SK-N-SH (cell line): ENCODE results near the gene SFXN5. TPM values are rescaled to one million over a fixed set of nuclear protein-coding genes. Genes with fewer than 3 reads are reported as not detected.
A peak's percentile ranks its signal among the peaks of the same experiment; 100 is the strongest.

Source experiments
- CTCF ChIA-PET: fragments of 300-600, 350-600 bp; formaldehyde crosslinking; extraction: SDS; loops from one replicate; lab custom pipeline; 2021; lab: Yijun Ruan, JAX
- POLR2A ChIA-PET: fragments of 350-600 bp; sonication (Branson Sonifier 250); formaldehyde crosslinking; extraction: SDS; loops from one replicate; lab custom pipeline; 2020; ENCODE audit warnings: antibody characterized with exemption, inconsistent platforms; lab: Yijun Ruan, JAX
- DNase-seq: peaks from one replicate; pipeline ENCODE4 v3.0.0; 2012
- H2AFZ ChIP-seq: fragments of 200-600 bp; sonication (generic); 2 replicates; pipeline ENCODE4 v1.8.1; 2016; ENCODE audit warnings: antibody characterized with exemption, mild to moderate bottlenecking, low read depth
- H3F3A ChIP-seq: fragments of 200-600 bp; sonication (generic); replicated peaks from 2 replicates; pipeline ENCODE3; 2016; ENCODE audit warnings: antibody characterized with exemption, mild to moderate bottlenecking; ENCODE audit not compliant: insufficient read depth
- H3K27ac ChIP-seq, 2 experiments: fragments of 200-500 bp in 1 of 2; fragments of 200-600 bp in 1 of 2; sonication (Bioruptor generic) in 1 of 2; sonication (generic), shearing (Covaris generic) in 1 of 2; 2 replicates each; pipeline versions ENCODE4 v1.5.1 to v1.6.1; 2014 to 2016; ENCODE audit warnings: low read depth in 2 of 2, inconsistent platforms in 1 of 2, low read length in 1 of 2, mild to moderate bottlenecking in 1 of 2, mixed read lengths in 1 of 2
- H3K27me3 ChIP-seq: fragments of 200-600 bp; sonication (generic), shearing (Covaris generic); 2 replicates; pipeline ENCODE4 v1.6.1; 2016; ENCODE audit warnings: mixed run types; ENCODE audit not compliant: insufficient read depth
- H3K36me3 ChIP-seq, 2 experiments: fragments of 200-500 bp in 1 of 2; fragments of 200-600 bp in 1 of 2; sonication (Bioruptor generic) in 1 of 2; sonication (generic) in 1 of 2; replicated peaks in 1 of 2; 2 replicates each; pipeline versions ENCODE3 to v1.5.1; 2014 to 2016; ENCODE audit warnings: low read length in 1 of 2, mild to moderate bottlenecking in 1 of 2; ENCODE audit not compliant: insufficient read depth in 2 of 2, control insufficient read depth in 1 of 2
- H3K4me1 ChIP-seq, 2 experiments: fragments of 200-500 bp in 1 of 2; fragments of 200-600 bp in 1 of 2; sonication (Bioruptor generic) in 1 of 2; sonication (generic), shearing (Covaris generic) in 1 of 2; 2 replicates each; pipeline versions ENCODE4 v1.5.1 to v1.6.1; 2014 to 2016; ENCODE audit warnings: low read depth in 1 of 2, low read length in 1 of 2, mixed run types in 1 of 2; ENCODE audit not compliant: insufficient read depth in 2 of 2, control insufficient read depth in 1 of 2
- H3K4me2 ChIP-seq: fragments of 200-600 bp; sonication (generic), shearing (Covaris generic); 2 replicates; pipeline ENCODE4 v1.6.1; 2017; ENCODE audit warnings: mixed run types
- H3K4me3 ChIP-seq, 2 experiments: fragments of 200-500 bp in 1 of 2; fragments of 200-600 bp in 1 of 2; sonication (Bioruptor generic) in 1 of 2; sonication (generic), shearing (Covaris generic) in 1 of 2; 2 replicates each; pipeline versions ENCODE4 v1.5.1 to v1.8.1; 2014 to 2016; ENCODE audit warnings: low read depth in 2 of 2, inconsistent platforms in 1 of 2, low read length in 1 of 2, mild to moderate bottlenecking in 1 of 2, mixed read lengths in 1 of 2, moderate library complexity in 1 of 2
- H3K79me2 ChIP-seq: fragments of 200-600 bp; sonication (generic); 2 replicates; pipeline ENCODE4 v1.8.1; 2017; ENCODE audit warnings: mild to moderate bottlenecking; ENCODE audit not compliant: insufficient read depth
- H3K9ac ChIP-seq: fragments of 200-600 bp; sonication (generic); 2 replicates; pipeline ENCODE4 v1.6.1; 2017; ENCODE audit warnings: mixed run types
- H3K9me2 ChIP-seq: fragments of 200-600 bp; sonication (generic); 2 replicates; pipeline ENCODE4 v1.6.1; 2017; ENCODE audit warnings: mixed run types
- H3K9me3 ChIP-seq: fragments of 200-600 bp; sonication (generic); 2 replicates; pipeline ENCODE4 v1.6.1; 2017; ENCODE audit warnings: mixed run types, mild to moderate bottlenecking, moderate library complexity
- H4K20me1 ChIP-seq: fragments of 200-600 bp; sonication (generic); 2 replicates; pipeline ENCODE4 v1.6.1; 2017; ENCODE audit warnings: mild to moderate bottlenecking, mixed run types; ENCODE audit not compliant: insufficient read depth
- ELF1 ChIP-seq: IDR thresholded peaks from 2 replicates; pipeline ENCODE4 v1.4.0; 2012
- GABPA ChIP-seq: IDR thresholded peaks from 2 replicates; pipeline ENCODE4 v1.4.0; 2012; ENCODE audit warnings: low read depth, mild to moderate bottlenecking
- MXI1 ChIP-seq: IDR thresholded peaks from 2 replicates; pipeline ENCODE4 v1.6.1; 2012; ENCODE audit warnings: mild to moderate bottlenecking, low read depth, low read length, improper control_type of control experiment
- RAD21 ChIP-seq: IDR thresholded peaks from 2 replicates; pipeline ENCODE4 v1.6.1; 2012; ENCODE audit warnings: mild to moderate bottlenecking, low read length
- TEAD4 ChIP-seq: IDR thresholded peaks from 2 replicates; pipeline ENCODE4 v1.4.0; 2012; ENCODE audit warnings: mild to moderate bottlenecking, borderline replicate concordance; ENCODE audit not compliant: insufficient read depth
- WGBS: methylation state at CpG from one replicate; pipeline ENCODE4 v1.1.6; 2017; ENCODE audit warnings: low lambda C conversion rate; 5-methylcytosine and 5-hydroxymethylcytosine counted together
- polyA plus RNA-seq, 3 experiments: library from polyadenylated mRNA; depleted of rRNA; stranded (reverse); fragments of >200 nt; gene quantifications; 2 replicates each; pipeline ENCODE4 v1.2.3, GENCODE V29; 2012
- TF ChIP-seq, protein P1 (sequence below): IDR thresholded peaks from 2 replicates; pipeline ENCODE4 v1.4.0; 2012; ENCODE audit warnings: low read depth

The SFXN5 gene
- polyA plus RNA-seq, 1 of the 3 experiments (the other 2 are of a cell fraction), result 9.9 TPM

DNA sequence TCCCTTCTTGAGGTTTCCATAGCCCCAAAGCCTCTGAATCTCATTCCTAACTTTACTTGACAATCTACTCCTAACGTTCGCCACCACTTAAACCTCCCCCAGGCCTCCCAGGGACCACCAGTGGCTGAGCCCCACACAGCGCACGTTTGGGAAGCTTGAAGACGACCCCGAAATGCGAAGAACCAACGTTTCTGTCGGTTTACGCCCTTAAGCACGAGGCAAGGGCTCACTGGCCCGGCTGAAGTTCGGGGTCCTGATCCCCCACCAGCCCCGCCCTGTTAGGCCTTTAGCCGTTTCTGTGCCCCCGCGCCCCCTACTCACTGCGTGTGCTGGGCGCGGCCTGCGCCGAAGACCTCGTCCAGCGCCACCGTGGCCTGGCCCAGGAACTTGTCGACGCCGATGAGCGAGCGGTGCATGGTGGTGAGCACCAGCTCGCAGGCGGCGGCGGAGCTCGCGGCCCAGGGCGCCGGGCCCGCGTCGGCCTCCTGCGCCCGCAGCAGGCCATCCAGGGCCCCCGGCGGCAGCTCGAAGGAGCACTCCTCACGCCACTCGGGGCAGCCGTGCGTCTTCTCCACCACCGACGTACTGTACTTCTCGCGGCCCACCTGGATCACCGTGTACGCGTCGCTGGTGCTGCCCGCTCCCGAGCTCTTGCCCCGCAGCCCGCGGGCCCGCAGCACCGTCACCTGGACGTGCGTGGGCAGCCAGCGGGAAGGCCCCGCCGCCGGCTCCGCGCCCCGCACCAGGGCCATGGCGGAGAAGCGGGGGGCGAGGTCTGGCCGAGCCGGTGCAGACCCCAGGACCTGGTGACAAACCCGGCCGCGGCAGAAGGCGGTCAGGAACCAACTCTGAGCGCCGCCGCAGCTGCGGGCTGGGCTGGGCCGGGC, 40.8 kb upstream of the SFXN5 start:
- peaks cover 8 to 42% of the 10 kb centered on the region in 2 experiments for H3K4me1 ChIP-seq
- no peaks in the 10 kb centered on the region for H3K9me2 ChIP-seq
- H3F3A ChIP-seq, result peaks cover 22% of the 10 kb centered on the region
- peak overlapping the region; percentile 53; the same call in 1 of the 2 replicates for H2AFZ ChIP-seq
- peak overlapping the region; percentile 16 to 86; a peak in 3 of 4 replicates for H3K27ac ChIP-seq
- POLR2A ChIA-PET, result interaction anchor here (1.0 to 1.2 kb wide), 2 partner anchors 9 to 41 kb away, joined by 3 to 5 read pairs; no protein-coding TSS in a partner anchor
- CTCF ChIA-PET, result interaction anchor here (0.8 to 10.6 kb wide), 13 partner anchors 11 to 220 kb away, joined by 3 to 88 read pairs (median 4); no protein-coding TSS in a partner anchor
- TF ChIP-seq, protein P1, sequence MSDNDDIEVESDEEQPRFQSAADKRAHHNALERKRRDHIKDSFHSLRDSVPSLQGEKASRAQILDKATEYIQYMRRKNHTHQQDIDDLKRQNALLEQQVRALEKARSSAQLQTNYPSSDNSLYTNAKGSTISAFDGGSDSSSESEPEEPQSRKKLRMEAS, result peak; percentile 74
- TF ChIP-seq MXI1, result peak; percentile 18; the same call in 1 of the 2 replicates
- no peak for TF ChIP-seq TEAD4
- H3K4me2 ChIP-seq, result peak overlapping the region; percentile 98
- peaks cover 47% of the 10 kb centered on the region for H4K20me1 ChIP-seq
- H3K9ac ChIP-seq, result peak overlapping the region; percentile 91
- no peaks in the 10 kb centered on the region for H3K27me3 ChIP-seq
- peak; percentile 73 for DNase-seq
- peaks cover 53% of the 10 kb centered on the region for H3K79me2 ChIP-seq
- H3K36me3 ChIP-seq, result no peaks in the 10 kb centered on the region
- 20% methylated on average over 10 of the region's 88 CpGs for WGBS
- H3K4me3 ChIP-seq, result peak overlapping the region; percentile 77 to 85
- H3K9me3 ChIP-seq, result no peaks in the 10 kb centered on the region

DNA sequence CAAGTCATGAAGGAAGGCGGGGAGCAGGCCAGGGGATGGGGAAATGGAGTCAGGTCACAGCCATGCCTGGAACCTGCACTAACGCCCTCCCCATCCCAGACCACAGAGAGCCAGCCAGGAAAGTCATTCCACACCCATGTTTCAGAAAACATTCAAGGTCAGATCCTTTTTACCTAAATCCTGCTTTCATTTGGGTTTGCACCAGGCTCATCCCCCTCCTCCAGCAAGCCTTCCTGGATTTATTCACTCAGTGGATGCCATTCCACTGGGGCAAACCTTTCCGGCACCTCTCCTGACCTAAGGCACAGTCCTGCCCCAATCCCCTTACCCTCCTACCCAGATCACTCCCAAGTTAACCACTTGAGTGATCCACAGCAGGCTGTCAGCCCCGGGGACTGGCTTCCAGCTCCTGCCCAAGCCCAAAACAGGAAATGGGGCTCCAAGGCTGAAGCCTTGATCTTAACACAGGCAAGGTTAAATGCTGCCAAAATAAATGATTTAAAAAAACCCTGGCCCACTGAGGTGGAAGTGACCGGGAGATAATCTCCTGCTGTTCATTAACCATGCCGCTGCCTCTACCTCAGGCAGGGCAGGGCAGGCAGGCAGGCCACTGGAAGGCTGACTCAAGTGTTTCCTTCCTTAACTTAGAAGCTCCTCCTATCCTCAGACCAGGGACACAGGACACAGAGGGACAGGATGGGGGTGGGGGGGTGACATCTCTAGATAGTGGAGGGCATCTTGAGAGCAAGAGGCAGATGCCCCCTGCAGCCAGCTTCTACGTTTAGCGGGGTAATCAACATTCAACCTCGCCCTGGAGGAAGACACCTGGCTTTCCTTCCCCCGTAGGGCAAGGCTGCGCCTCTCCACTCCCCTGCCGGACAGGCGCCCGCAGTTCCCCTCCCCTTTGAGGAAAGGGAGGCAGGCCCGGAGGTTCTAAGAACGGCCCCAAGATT, 39.8 kb upstream of the SFXN5 start:
- Histone ChIP-seq H3F3A (peaks cover 16% of the 10 kb centered on the region), H3K27ac (peak overlapping the region in 1 of 2 experiments; percentile 86; a peak in 2 of 4 replicates), H3K4me1 (peaks cover 6 to 51% of the 10 kb centered on the region in 2 experiments; a peak in 3 of 4 replicates), H3K36me3 (no peaks in the 10 kb centered on the region), H3K27me3 (no peaks in the 10 kb centered on the region), H3K9ac (peak overlapping the region; percentile 91), H3K79me2 (peaks cover 62% of the 10 kb centered on the region), H3K9me2 (no peaks in the 10 kb centered on the region), H3K9me3 (no peaks in the 10 kb centered on the region), H3K4me3 (peak overlapping the region; percentile 77 to 85), H4K20me1 (peaks cover 56% of the 10 kb centered on the region), H2AFZ (peak overlapping the region; percentile 53; the same call in 1 of the 2 replicates), H3K4me2 (peak overlapping the region; percentile 98)
- no peak for DNase-seq
- ChIA-PET CTCF (interaction anchor here (0.9 to 10.6 kb wide), 12 partner anchors 18 to 119 kb away, joined by 3 to 88 read pairs (median 6); no protein-coding TSS in a partner anchor), POLR2A (interaction anchor here (1.0 to 1.2 kb wide), 2 partner anchors 8 to 40 kb away, joined by 3 to 5 read pairs; no protein-coding TSS in a partner anchor)
- 31% methylated on average over 14 of the region's 16 CpGs for WGBS
- TF ChIP-seq ELF1 (no peak), GABPA (no peak), MXI1 (peak; percentile 49; the same call in 1 of the 2 replicates), RAD21 (0 out of 2 replicates have a peak, but pooled peaks have one; percentile 4)
